Measurements from ENCODE around the gene CYP2R1.
"Not testable (repeated sequence)": the region's sequence is repeated elsewhere in the genome, so short reads cannot be mapped to it uniquely, and the experiment has no call there.

Gene CYP2R1

DNA sequence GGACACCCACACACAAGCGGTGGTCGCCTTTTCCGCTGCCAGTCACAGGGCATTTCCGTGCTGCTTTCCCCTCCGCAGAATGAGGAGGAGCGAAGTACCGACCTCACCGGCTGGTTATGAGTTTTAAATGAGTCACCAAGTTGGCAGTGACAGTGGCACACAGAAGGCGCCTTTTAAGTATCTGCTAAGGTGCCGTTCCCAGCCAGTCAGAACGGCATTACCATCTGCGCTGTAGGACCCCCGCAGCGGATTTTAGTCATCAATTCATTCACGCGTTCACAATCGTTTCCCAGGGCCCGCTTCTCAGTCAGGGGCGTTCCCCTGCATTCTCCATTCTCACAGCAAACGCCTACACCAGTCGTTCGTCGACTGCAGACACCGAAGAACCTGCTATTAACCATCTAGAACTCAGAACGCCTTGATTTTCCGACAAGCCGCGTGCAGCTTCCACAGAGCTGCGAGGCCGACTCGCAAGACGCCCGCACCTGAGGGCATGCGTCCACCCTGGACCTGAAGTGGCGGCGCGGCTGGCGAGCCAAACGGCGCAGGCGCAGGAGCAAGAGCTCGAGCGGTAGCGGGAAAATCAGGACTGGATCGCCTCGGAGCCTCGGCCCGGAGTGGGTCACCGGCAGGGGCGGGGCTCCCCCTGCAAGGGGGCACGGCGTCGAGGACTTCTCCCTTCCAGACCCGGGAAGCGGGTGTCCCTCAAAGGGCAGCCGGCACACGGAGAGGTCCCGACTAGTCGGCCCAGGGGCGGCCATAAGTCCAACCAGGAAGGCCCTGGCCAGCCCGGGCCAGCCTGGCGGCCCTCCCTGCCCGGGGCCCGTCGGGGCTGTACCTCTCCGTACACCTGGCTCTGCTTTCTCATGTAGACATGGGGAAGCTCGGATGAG, 642 bp downstream of the CYP2R1 start:
- peak; percentile 54 for DNase-seq

DNA sequence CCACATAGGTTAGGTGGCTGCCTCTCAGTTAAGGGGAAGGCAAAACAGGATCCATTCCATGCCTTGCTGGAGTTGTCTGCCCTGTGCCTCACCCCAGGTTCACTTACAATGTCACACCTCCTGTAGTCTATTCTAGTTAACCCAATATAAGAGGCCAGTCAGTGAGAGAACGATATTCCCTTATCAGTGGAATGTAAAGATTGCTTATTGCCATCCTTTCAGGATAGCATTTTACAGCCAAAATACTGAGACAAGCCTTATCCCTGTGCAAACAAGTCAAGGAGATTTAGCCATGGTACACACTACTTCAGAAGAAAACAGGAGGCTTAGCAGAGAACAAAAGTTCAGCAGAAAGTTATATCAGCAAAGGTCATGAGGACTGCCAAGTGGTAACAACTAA, 5.5 kb downstream of the CYP2R1 start:
- no peak for DNase-seq

- no peak for DNase-seq
These were observed 7.3 kb downstream of the CYP2R1 start for GRCh38 chr11:14884667-14885273.

- DNase-seq: not testable (repeated sequence)
These were observed 8.3 kb downstream of the CYP2R1 start for GRCh38 chr11:14883683-14884082.

DNA sequence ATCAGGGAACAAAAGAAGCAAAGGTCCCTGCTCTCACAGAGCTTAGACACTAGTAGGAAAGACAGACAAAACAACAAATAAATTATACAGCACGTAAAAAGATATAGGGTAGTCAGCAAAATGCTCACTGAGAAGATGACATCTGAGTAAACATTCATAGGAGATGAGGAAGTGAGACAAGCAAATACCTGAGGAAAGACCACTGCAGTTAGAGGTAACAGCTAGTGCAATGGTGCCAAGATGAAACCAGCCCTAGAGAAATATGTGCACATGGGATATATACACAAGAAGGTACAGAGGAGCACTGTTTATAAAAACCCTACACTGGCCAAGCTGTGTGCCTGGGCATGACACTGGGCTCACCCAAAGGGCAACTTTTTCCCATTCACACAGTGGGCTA, 9.8 kb downstream of the CYP2R1 start:
- no peak for DNase-seq

GRCh38 chr11:14881576-14882193, 10.3 kb downstream of the CYP2R1 start:
- DNase-seq: no peak

DNA sequence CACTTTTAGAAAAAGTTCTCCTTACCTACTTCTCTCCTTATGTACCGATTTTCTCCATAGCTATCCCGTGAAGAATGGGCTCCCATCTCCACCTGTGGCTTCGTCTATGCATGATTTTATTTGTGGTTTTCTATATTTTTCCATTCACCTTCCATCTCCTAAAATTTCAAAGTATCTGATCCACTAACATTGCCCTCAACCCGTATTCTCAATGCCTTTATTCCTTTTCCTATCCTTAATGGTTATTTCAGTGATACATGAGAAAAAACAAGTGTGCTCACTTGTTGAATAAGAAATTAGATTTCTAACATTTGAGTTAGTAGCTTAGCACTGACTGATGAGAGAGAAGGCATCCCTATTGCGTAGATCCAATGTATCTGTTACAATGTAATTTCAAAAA, 16.9 kb downstream of the CYP2R1 start:
- DNase-seq: no peak

- DNase-seq: no peak
These were observed 18.4 kb downstream of the CYP2R1 start for GRCh38 chr11:14873632-14874031.

GRCh38 chr11:14872032-14872431, 20.0 kb downstream of the CYP2R1 start:
- no peak for DNase-seq

- not testable (repeated sequence) for DNase-seq
These were observed 28.3 kb downstream of the CYP2R1 start for GRCh38 chr11:14863775-14864174.

- no peak for DNase-seq
These were observed 30.4 kb downstream of the CYP2R1 start for GRCh38 chr11:14861680-14862079.

DNA sequence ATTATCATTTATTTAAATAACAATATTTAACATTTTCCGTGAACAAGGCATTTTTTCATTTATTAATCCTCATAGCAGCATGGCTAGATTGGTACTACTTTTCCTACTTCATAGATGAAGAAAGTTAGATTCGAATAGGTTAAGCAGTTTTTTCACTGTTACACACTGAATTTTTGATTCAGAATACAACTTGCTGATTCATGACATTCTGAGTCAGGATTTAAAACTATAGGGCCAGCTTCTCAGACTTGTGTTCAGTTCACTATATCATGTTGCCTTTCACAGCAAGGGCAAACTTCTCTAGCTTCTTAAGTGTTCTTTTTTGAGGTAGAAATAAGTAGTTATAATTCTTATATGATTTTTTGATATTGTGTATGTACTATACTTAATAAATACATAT, 31.5 kb downstream of the CYP2R1 start:
- no peak for DNase-seq

DNA sequence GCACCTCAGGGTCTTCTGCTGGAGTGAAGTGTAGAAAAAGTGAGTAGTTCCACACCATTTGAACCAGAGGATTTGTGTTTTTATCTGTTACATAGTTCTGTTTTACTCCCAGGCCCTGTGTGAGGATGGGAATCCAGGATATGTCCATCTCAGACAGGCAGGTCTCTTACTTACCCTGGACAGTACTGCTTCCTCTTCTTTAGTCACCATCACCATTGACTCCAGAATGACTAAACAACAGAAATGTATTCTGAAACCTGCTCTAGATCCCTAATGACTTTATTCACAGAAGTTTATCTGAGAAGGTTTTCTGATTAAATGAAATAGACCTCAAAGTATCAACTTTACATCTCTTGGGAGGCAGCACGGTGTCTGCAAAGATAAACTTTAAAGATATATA, 33.6 kb downstream of the CYP2R1 start:
- DNase-seq: no peak

DNA sequence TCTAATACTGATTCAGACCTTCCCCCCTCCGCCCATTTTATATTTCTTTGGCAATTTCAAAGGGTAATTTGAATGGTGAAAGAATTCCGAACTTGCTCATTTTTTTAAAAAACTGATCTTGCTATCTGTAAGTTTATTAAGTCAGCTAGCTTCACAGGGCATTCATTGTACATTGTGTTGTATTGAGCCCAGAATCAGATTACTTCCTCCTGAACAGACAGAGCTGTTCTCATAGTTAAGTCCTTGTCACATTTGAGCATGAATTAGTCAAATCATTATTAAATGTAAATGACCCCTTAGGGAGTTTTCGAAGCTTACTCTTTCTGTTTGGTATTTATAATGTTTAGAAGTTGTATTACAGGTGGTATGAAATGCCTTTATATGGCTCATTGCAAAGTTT, 34.4 kb downstream of the CYP2R1 start:
- DNase-seq: no peak

GRCh38 chr11:14855890-14856289, 36.1 kb downstream of the CYP2R1 start:
- no peak for DNase-seq

- no peak for DNase-seq
These were observed 38.0 kb downstream of the CYP2R1 start for GRCh38 chr11:14854057-14854456.

GRCh38 chr11:14852571-14853177, 39.4 kb downstream of the CYP2R1 start:
- no peak for DNase-seq

DNA sequence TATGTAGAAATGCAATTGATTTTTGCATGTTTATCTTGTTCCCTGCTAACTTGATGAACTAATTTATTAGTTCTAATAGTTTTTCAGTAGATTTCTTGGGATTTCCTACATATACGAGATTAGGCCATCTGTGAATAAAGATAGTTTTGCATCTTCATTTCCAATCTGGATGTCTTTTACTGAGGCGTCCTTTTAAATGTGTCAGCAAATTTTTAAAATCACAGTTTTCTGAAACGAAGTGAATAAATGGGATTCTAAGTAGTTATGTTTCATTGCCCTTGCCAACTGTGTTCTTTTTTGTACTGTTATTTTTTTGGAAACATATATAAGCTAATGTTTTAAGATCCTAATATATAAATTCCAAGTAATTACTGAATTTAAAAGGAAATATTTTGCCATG, 50.0 kb downstream of the CYP2R1 start:
- DNase-seq: no peak

- DNase-seq: no peak
These were observed 56.2 kb downstream of the CYP2R1 start for GRCh38 chr11:14835496-14836492.

Data from NCI-H2227 treated with DMSO at 0.1 percent for 48 hours (cell line).